Activated CD4-positive, alpha-beta T cell treated with anti-CD3 and anti-CD28 coated beads, Interleukin-2, amount 50 U/mL, for 48 hours (primary cell): ENCODE data around the gene THRB.
"Not testable (repeated sequence)": the region's sequence is repeated elsewhere in the genome, so short reads cannot be mapped to it uniquely, and the experiment has no call there.

Source experiments
- DNase-seq, 2 experiments: peaks; one replicate each; pipeline ENCODE4 v3.0.0-alpha.2; 2020

The THRB gene

DNA sequence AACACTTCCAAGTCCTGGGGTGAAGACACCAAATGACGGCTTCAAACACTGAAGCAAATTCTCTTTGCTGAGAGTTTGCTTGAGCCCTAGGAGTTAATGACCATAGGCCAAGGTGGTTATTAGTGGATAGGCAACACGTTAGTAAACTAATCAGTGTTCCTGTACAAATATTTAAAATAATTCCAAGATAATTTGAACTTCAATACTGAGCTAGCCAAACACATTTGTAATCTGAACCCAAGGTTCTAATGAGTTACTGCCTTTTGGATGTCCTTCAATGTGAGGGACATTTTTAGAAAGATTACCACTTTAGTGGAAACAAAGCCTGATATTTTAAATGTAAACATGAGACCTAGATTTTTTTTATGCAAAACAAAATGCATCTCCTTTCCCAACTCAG lies 94.6 kb downstream of the THRB start:
- no peak for DNase-seq

DNA sequence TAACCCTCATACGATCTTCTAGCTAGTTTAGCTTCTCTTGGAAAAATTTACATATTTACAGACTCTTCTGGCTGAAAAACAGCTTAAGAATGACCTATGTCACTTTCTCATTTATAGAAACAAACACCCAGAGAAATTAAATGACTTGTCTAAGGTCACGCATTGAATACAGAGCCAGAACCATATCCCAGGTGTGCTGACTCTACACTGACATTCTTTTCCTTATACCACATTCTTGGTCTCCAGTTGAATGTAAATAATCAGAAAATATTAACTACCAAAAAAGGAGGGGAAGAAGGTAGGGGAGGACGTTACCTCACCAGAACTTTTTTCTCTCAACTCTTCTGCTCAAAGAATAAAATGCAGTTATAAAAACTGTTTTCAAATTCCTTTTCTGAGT lies 95.0 kb downstream of the THRB start:
- no peak for DNase-seq

DNA sequence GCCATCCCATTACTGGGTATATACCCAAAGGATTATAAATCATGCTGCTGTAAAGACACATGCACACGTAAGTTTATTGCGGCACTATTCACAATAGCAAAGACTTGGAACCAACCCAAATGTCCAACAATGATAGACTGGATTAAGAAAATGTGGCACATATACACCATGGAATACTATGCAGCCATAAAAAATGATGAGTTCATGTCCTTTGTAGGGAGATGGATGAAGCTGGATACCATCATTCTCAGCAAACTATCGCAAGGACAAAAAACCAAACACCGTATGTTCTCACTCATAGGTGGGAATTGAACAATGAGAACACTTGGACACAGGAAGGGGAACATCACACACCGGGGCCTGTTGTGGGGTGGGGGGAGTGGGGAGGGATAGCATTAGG lies 95.9 kb downstream of the THRB start:
- not testable (repeated sequence) for DNase-seq

GRCh38 chr3:24396338-24396737 lies 98.3 kb downstream of the THRB start:
- no peak for DNase-seq

DNA sequence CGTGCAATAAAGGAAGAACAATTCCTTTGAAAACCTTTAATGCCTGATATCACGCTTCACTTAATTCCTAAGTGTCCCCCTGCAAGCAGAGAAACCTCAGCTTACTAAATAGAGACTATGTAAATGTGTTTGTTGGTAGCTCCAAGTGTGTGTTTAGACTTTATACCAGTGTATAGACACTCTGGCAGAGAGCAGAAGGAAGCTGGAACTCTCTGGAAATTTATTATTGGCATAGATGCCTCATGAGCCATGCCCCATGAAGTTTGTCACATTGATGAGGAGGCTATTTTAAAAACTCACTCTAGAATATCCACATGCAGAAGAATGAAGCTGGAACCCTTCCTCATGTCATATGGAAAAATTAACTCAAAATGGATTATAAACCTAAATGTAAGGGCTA lies 99.9 kb downstream of the THRB start:
- DNase-seq, result no peak

DNA sequence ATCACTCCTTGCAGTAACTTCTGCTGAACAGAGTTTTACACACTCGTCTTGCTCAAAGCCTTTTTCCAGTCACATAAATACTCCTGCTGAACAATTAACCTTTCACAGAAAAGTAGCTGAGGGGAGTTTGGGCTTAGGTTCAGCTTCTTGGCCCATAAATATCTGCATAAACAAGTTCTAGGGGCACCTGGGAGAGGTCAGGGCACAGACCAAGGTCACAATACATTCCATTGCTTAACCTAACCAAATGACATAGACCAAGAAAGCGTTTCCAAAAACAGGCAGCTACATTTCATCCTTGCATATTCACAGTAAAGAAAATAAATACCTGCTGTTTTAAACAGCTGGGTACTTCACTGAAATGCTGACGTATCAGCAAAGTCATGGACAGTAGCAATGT lies 101.3 kb downstream of the THRB start:
- DNase-seq, result no peak

DNA sequence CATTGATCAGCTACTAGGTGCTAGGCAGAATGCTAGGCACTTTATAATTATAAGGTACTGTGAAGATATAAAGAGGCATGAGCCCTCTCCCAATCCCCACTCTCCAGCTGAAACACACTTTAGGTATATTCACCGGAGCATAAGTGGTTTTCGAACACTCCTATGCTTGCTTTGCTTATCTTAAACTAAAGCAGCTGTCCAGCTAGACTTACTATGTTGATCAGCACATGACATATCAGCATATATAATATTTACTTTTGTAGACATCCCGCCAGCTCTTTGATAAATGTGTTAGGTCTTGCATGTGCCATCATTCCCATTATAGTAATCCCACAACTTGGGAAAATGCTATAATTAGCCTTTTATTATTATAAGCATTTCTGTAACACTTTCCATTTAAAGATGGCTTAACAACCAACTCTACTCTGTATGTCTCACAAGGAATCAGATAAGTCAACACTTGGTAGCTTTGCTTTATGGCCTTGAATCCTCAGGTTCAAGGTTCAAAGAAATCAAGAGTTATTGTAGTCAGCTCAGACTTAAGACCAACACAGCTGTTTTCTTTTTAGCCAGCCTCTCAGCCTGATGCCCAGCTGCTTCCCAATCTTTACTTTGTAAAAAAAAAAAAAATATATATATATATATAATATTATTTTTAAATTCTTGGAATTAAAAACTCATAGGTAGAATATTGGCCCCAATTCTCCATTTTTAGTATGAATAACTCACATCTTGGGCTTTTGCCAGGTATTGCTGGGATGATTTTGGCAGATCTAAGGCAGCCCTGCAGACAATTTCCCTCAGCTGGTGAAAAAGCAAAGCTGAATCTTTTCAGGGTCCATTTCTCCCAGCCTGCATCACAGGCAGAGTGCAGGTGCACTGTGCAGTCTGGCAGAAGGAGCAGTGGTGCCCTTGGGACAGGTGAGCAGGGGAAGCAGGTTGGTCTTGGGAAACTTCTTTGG lies 104.2 kb downstream of the THRB start:
- no peak for DNase-seq

- no peak for DNase-seq
These were observed 105.3 kb downstream of the THRB start for GRCh38 chr3:24389108-24390090.

- no peak for DNase-seq
These were observed 106.0 kb downstream of the THRB start for GRCh38 chr3:24388611-24389010.

- no peak for DNase-seq
These were observed 106.5 kb downstream of the THRB start for GRCh38 chr3:24388159-24388558.

GRCh38 chr3:24387493-24387892 lies 107.2 kb downstream of the THRB start:
- no peak for DNase-seq

- no peak for DNase-seq
These were observed 107.7 kb downstream of the THRB start for GRCh38 chr3:24387000-24387399.

DNA sequence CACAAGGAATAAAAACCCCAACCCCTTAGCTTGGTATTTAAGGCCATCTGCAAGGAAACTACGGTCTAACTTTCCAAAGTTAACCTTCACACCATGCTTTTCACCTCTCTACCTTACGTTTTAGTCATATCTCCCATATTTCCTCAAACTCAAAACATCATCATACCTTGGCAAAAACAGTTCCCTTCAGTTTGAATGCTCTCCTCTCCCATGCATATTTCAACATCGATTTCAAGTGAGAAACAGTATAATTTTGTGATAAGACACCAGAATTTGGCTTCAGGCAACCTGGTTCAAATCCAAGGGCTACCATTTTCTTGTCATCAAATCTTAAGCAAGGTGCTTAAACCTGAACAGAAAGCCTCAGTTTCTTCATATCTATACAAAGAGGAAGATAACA lies 108.2 kb downstream of the THRB start:
- no peak for DNase-seq

DNA sequence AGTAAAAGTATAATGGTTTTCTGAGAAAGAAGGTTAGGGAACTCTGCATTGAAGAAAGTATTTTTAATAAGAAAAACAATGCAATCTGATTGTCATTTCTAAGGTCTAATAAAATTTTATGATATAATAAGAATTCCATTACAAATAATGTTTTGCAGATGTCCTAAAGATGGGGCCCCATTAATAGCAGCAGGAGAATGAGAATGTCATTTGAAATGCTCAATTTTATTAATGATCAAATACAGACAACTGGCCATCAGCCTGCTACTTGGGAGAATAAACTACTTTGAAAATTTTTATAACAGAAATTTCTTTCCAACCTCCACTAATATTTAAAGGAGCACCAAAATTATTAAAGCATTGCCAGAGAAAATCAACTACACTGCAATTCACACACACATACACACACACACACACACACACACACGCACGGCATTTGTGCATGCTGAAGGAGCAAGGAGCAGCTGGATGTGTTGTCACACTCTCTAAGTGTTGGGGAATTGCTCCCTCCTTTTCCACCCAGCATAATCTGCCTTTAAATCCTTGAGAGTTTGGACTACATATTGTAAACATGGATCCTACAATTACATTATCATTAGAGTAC lies 109.5 kb downstream of the THRB start:
- DNase-seq, result no peak

DNA sequence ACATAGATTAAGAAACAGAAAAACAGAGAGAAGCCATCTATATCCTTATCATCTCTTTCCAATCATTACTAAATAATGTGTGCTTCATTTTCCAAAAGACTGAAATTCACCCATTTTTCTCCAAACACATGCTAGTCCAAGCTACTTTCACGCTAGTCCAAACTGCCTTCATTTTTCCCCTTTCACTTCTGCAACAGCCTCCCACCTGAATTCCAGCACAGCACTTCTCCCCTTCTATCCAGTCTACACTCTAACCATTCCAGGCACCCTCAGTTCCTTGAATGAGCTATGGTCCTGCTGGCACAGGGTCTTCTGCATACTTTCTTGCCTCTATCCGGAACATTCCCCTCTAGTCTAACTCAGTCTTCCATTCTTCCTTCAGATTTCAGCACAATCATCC lies 112.0 kb downstream of the THRB start:
- no peak for DNase-seq

GRCh38 chr3:24379936-24380335 lies 114.7 kb downstream of the THRB start:
- no peak for DNase-seq

- DNase-seq, result no peak
These were observed 116.3 kb downstream of the THRB start for GRCh38 chr3:24378313-24378712.

GRCh38 chr3:24377218-24377993 lies 117.2 kb downstream of the THRB start:
- DNase-seq, result no peak

DNA sequence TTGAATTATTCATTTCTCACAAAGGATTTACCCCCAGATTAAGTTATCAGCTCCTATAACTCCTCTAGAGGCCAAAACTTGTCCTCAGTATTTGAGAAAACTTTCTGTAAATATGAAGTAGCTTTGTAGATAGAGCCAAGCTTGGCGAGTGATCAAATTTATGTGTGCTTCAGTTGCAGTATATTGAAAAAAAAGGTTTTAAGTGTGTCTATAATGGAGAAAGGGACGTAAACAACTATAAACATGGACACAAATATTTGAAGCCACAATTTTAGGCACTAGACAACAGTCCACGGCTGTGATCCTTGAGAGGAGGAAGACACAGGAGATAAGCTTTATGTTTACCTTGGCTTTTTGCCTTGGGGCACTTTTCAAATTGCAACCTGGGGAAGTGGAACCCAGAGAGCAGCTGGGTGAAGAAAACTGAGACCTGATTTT lies 118.7 kb downstream of the THRB start:
- no peak for DNase-seq

DNA sequence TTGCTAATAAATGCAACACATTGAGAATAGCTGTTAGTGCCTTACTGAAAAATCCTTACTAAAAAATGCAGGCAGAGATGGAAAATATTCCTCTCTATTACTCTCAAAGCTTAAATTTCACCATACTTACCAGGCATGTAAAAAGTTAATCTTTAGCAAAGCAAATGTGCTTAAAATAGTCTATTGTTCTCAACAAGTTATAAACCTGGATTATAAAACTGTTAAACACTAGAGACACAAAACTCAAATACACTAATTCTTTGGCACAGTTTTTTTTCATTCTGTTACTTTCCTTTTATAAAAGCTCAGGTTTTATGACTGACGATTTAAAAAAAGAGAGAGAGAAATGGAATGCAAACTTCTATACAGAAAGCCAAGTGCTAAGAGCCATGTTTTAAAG lies 119.8 kb downstream of the THRB start:
- no peak for DNase-seq

DNA sequence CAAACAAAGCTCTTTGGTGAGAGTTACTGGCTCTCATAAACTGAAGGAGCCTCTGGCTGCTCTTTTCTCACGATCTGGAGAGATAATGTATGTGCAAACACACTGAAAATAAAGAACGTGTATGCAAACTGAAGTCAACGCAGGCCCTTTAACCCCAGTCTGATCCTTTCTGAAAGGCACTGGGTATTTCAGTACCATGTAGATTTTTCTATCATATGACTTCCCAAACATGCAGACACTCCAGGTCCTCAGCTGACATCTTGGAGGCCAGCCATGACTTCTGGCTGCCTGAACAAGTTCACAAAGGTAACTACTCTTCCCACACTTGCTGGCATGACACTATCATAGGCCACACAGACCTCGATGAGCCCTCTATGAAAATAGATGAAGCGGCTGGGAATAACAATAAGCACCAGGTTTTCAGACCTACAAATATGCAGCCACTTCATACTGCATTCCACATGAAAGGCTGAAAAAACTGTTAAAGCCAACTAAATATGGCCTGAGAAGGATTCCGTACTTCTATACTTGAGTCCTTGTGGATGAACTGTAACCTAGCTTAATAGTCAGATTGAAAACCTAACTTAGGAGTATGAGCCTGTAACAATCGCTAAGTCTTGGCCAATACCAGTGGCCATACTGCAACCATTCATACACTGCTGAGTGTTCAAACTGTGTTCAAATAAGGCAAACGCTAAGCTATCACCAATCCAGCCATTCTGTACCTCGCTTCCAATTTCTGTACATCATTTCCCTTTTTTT lies 121.3 kb downstream of the THRB start:
- DNase-seq, result no peak
